ENCODE measurements around the gene PPP1R1A. TPM values are rescaled to one million over a fixed set of nuclear protein-coding genes. Genes with fewer than 3 reads are reported as not detected.

The PPP1R1A gene
- total and polyA plus RNA-seq, 9 of the 15 experiments (the other 6 are each of a cell fraction or from before 2014, with no cell fraction given): not detected

- Histone ChIP-seq H3K9me1 (ENCODE audit: control insufficient read depth, insufficient read depth, low read length) (no peaks in the 10 kb centered on the region), H3K79me2 (ENCODE audit: control insufficient read depth, insufficient read depth, low read length) (no peaks in the 10 kb centered on the region), H3K4me1 (replicated peaks in 1 of 2; ENCODE audit: control insufficient read depth in 2 of 2, insufficient read depth in 2 of 2, low read length in 2 of 2) (no peaks in the 10 kb centered on the region; a peak in 2 of 5 replicates), H3K9ac (ENCODE audit: insufficient read depth in 1 of 2, low read depth in 2 of 2, low read length in 2 of 2) (no peak overlapping the region), H3K27ac (ENCODE audit: extremely low read depth, low read depth, low read length) (no peak overlapping the region), H3K4me3 (no peak overlapping the region), H3K27me3 (ENCODE audit: control insufficient read depth in 2 of 2, insufficient read depth in 2 of 2, low read length in 2 of 2) (peaks cover 5 to 31% of the 10 kb centered on the region in 2 experiments; a peak in 4 of 5 replicates), H3K36me3 (ENCODE audit: control insufficient read depth, insufficient read depth, low read length) (no peaks in the 10 kb centered on the region), H3K9me3 (replicated peaks; ENCODE audit: control insufficient read depth, insufficient read depth, low read depth, low read length) (no peaks in the 10 kb centered on the region), H3K4me2 (ENCODE audit: insufficient read depth, low read length) (no peak overlapping the region), H4K20me1 (replicated peaks; ENCODE audit: control insufficient read depth, insufficient read depth, low read length) (peaks cover 3% of the 10 kb centered on the region; the same call in 1 of the 2 replicates), H2AFZ (ENCODE audit: low read depth, low read length) (no peak overlapping the region)
- DNase-seq (ENCODE audit: extremely low read depth in 1 of 4, low spot score in 3 of 4) (peak; percentile 59 to 76 (median 72)), ATAC-seq (peak; percentile 89), FAIRE-seq (peak; percentile 91)
- ChIA-PET CTCF (ENCODE audit: low intra/inter-chr PET ratio) (interaction anchor here (1.4 kb wide), 1 partner anchor 362 kb away, joined by 4 read pairs; no protein-coding TSS in a partner anchor), POLR2A (interaction anchor here (0.7 to 0.8 kb wide), 2 partner anchors 34 to 40 kb away, joined by 3 to 4 read pairs; no protein-coding TSS in a partner anchor)
- 2% methylated on average over 3 of the region's 3 CpGs for WGBS (ENCODE audit: insufficient coverage, low coverage, missing lambda C conversion rate)
- TF ChIP-seq SREBF2 (CRISPR knock-in tag; IDR thresholded peaks at IDR 0.05): no peak
- TF ChIP-seq CTCF (IDR thresholded peaks at IDR 0.05 in 2 of 3, conservative IDR thresholded peaks at IDR 0.05 in 1 of 3; ENCODE audit: insufficient read depth in 2 of 3, low read depth in 1 of 3, low read length in 3 of 3): peak; percentile 75 to 89 (median 86)
- TF ChIP-seq SMC3 (conservative IDR thresholded peaks at IDR 0.05; ENCODE audit: insufficient read depth, low read depth, low read length): 0 out of 2 replicates have a peak, but pooled peaks have one; percentile 11
- TF ChIP-seq KLF16 (IDR thresholded peaks at IDR 0.05): 0 out of 2 replicates have a peak, but pooled peaks have one; percentile 43
- TF ChIP-seq KLF6 (CRISPR knock-in tag; IDR thresholded peaks at IDR 0.05; ENCODE audit: borderline replicate concordance): no peak
- no peak for TF ChIP-seq ZNF174 (CRISPR knock-in tag; IDR thresholded peaks at IDR 0.05)
- TF ChIP-seq RAD21 (CRISPR knock-in tag; conservative IDR thresholded peaks at IDR 0.05 in 1 of 2, IDR thresholded peaks at IDR 0.05 in 1 of 2): peak; percentile 49 to 55
- intact Hi-C loops (cut with micrococcal nuclease): no loop called here
- no TSS peak for BruUV-seq (replicated peaks)
- in situ Hi-C loops (cut with MboI): no loop called here
Measured at GRCh38 chr12:54596526-54596946, 8.1 kb upstream of the PPP1R1A start.
